ENCODE data around the gene UXT.

The UXT gene, protein sequence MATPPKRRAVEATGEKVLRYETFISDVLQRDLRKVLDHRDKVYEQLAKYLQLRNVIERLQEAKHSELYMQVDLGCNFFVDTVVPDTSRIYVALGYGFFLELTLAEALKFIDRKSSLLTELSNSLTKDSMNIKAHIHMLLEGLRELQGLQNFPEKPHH

DNA sequence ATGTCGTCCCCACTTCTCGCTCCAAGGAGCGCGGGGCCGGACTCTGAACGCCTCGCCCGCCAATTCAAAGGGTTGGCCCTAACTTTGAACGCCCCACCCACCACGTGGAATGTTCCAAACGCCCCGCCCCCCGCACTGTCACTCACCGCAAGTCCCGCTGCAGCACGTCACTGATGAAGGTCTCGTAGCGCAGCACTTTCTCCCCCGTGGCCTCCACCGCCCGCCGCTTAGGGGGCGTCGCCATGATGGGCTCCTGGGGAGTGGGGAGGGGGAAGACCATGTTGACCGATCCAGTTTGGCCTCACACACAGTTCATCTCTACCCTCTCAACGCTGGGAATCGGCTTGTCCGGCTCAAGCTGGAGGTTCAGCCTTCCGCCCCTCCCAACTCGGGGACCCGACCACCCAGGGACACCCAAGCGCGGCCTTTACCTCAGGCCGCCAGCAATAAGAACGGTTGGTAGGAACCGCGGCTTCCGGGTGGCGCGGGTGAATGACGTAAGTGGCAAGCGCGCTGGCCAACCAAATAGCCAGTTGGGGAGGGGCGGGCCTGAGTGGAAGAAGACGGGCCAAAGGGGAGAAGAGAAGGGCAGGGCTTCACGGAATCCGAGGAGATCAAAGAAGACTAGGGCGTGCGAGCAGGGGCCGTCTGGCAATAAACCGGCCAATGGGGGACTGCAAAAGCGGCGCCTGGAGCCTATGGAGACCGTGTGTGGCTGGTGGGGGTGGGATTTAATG is at the start of gene UXT:
Gene UXT, minus strand, starts transcription at position 497 of the 737 bp plus-strand sequence. Its CDS starts 253 bp downstream, at position 244.
- peak; percentile 79 for DNase-seq (ENCODE audit: low read depth)
- peak within 1 kb of the TSS; percentile 73 for H3K4me3 ChIP-seq (ENCODE audit: low read length)
- TF ChIP-seq, protein P1, sequence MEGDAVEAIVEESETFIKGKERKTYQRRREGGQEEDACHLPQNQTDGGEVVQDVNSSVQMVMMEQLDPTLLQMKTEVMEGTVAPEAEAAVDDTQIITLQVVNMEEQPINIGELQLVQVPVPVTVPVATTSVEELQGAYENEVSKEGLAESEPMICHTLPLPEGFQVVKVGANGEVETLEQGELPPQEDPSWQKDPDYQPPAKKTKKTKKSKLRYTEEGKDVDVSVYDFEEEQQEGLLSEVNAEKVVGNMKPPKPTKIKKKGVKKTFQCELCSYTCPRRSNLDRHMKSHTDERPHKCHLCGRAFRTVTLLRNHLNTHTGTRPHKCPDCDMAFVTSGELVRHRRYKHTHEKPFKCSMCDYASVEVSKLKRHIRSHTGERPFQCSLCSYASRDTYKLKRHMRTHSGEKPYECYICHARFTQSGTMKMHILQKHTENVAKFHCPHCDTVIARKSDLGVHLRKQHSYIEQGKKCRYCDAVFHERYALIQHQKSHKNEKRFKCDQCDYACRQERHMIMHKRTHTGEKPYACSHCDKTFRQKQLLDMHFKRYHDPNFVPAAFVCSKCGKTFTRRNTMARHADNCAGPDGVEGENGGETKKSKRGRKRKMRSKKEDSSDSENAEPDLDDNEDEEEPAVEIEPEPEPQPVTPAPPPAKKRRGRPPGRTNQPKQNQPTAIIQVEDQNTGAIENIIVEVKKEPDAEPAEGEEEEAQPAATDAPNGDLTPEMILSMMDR (conservative IDR thresholded peaks at IDR 0.05; ENCODE audit: low read depth, low read length): no peak

DNA sequence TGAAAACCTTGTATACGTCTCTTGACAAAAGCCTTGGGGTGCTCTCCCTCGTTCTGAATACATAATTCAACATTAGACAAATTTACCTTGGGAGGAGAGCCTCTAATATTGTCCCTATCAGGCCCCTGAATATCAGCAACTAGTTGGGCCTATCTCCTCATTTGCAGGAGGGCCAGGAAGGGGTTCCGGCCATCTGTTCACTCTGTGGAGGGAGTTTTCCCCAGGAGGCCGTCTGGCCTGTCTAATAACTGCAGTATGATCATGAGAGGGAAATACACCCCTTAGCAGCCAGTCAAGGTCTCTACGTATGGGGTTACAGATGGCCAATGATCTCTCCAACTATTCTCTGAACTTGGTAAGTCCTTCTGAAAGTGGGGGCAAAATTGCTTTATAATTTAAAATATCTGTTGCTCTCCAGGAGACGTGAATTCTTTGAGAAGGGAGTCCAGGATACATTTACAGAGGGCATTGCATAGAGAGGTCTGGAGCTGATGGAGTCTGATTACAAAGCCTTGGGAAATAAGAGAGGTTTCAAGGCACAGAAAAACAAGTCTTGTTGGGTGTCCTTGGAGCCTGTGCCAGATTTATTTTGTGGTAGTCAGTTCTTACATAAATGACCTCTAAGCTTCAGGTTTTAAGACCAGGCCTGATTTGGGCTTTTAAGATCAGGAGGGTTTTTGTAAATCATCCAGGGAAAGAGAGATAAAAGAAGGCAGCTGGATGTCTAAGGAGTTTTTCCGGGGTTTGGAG is 48.2 kb upstream of the UXT start:
- TF ChIP-seq, protein P1 (conservative IDR thresholded peaks at IDR 0.05; ENCODE audit: low read depth, low read length): no peak
- no peak overlapping the region for H3K4me3 ChIP-seq (ENCODE audit: low read length)
- no peak for DNase-seq (ENCODE audit: low read depth)

DNA sequence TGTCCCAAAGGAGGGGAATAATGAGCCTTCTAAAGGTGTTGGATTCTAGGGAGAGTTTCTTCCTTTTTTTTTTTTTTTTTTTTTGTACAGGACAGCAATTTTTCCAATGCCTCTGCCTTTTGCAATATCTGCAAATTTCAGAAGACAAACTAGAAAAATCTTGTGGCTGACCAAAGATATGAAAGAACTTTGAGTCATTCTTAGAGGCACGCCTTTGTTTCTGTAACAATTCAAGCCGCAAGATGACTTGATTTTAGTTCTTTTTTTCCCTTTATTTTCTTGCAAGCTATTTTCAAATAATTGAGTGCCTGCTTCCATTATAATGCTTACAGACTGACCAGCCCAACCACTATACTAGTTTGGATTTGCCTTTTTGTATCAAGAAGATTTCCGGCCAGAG is 47.6 kb upstream of the UXT start:
- no peak for DNase-seq (ENCODE audit: low read depth)
- no peak overlapping the region for H3K4me3 ChIP-seq (ENCODE audit: low read length)
- TF ChIP-seq, protein P1 (conservative IDR thresholded peaks at IDR 0.05; ENCODE audit: low read depth, low read length): no peak

DNA sequence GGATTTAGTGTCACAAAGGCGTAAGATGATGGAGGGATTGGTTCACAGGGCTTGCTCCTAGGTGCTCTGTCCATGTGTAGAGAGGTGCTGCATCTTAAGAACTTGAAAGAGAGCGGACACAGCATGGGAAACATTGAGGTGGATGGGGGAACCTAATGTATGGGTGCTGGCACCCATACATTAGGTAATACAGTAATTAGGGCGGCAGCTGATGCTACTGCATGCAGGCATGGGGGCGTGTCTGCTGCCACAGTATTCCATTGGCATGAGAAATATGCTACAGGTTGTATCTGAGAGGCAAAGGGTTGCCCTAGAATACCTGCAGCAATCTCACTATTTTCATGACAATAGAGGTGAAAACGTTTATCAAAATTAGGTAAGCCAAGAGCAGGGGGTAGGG is 45.8 kb upstream of the UXT start:
- TF ChIP-seq, protein P1 (conservative IDR thresholded peaks at IDR 0.05; ENCODE audit: low read depth, low read length): no peak
- no peak overlapping the region for H3K4me3 ChIP-seq (ENCODE audit: low read length)
- no peak for DNase-seq (ENCODE audit: low read depth)

DNA sequence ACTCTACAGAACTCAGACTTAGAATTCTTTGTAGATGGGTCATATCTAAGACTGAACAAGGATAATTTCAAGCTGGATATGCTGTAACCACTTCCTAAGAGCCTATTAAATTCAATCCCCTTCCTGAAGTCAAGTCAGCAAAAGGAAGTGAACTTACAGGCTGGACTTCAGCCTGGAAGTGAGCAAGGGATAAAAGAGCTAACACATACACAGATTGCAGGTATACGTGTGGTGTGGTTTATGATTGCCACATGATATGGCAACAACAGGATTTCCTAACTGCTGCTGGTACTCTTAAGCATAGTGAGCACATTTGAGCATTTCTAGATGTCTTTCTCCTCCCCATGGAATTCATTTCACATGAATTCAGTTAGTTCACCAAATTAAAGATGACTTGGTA is 38.2 kb upstream of the UXT start:
- TF ChIP-seq, protein P1 (conservative IDR thresholded peaks at IDR 0.05; ENCODE audit: low read depth, low read length): no peak
- no peak for DNase-seq (ENCODE audit: low read depth)

DNA sequence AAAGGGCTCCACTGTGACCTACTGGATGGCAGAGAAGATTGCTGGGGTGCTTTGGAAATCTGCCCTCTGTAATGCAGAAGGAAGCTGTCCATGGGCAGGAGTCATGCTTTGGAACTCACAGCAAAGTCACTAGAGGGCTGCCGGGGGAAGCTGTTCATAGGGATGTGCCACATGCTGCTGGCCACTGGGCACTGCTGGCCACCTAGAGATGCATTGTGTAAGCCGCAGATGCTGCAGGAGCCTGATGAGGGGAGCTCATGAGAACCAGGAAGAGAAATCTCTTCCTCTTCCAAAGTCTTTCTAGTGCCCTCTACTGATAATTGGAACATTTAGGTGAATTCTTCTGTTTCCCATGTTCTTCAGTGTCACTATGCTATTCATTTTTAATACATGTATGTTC is 31.2 kb upstream of the UXT start:
- TF ChIP-seq, protein P1 (conservative IDR thresholded peaks at IDR 0.05; ENCODE audit: low read depth, low read length): no peak
- no peak overlapping the region for H3K4me3 ChIP-seq (ENCODE audit: low read length)
- DNase-seq (ENCODE audit: low read depth): no peak

More for the DNA sequence above, 38.2 kb upstream of the UXT start:
- no peak overlapping the region for H3K4me3 ChIP-seq (ENCODE audit: low read length)

All from retinal pigment epithelial cell (primary cell).